Loucy (cell line): Measurements from ENCODE around the gene FGF3.

Experiments
- CTCF ChIP-seq: fragments of 200-600 bp; sonication (generic); conservative IDR thresholded peaks from 2 replicates; pipeline ENCODE4 v1.5.1; 2014; ENCODE audit warnings: mild to moderate bottlenecking, antibody characterized with exemption, low read length
- EZH2phosphoT487 ChIP-seq: fragments of 200-600 bp; IDR thresholded peaks from 2 replicates; pipeline ENCODE4 v1.6.1; 2018; ENCODE audit warnings: antibody characterized with exemption, mild to moderate bottlenecking, moderate library complexity, borderline replicate concordance

GRCh38 chr11:69836401-69836800, 17.2 kb upstream of the FGF3 start:
- no peak for TF ChIP-seq CTCF
- TF ChIP-seq EZH2phosphoT487 = no peak
